ENCODE measurements around the gene NCKAP5. TPM values are rescaled to one million over a fixed set of nuclear protein-coding genes. Genes with fewer than 3 reads are reported as not detected.

The NCKAP5 gene
- total and polyA plus RNA-seq, 9 of the 15 experiments (the other 6 are each of a cell fraction or from before 2014, with no cell fraction given): not detected

GRCh38 chr2:133062931-133063665 is 505.2 kb downstream of the NCKAP5 start:
- Histone ChIP-seq H3K27ac (ENCODE audit: extremely low read depth, low read depth, low read length) (no peak overlapping the region), H3K9me3 (replicated peaks; ENCODE audit: control insufficient read depth, insufficient read depth, low read depth, low read length) (no peaks in the 10 kb centered on the region), H4K20me1 (replicated peaks; ENCODE audit: control insufficient read depth, insufficient read depth, low read length) (no peaks in the 10 kb centered on the region), H3K4me1 (replicated peaks in 1 of 2; ENCODE audit: control insufficient read depth in 2 of 2, insufficient read depth in 2 of 2, low read length in 2 of 2) (no peaks in the 10 kb centered on the region), H3K9me1 (ENCODE audit: control insufficient read depth, insufficient read depth, low read length) (no peaks in the 10 kb centered on the region), H3K79me2 (ENCODE audit: control insufficient read depth, insufficient read depth, low read length) (no peaks in the 10 kb centered on the region), H3K36me3 (ENCODE audit: control insufficient read depth, insufficient read depth, low read length) (no peaks in the 10 kb centered on the region), H3K27me3 (ENCODE audit: control insufficient read depth in 2 of 2, insufficient read depth in 2 of 2, low read length in 2 of 2) (no peaks in the 10 kb centered on the region), H2AFZ (ENCODE audit: low read depth, low read length) (no peak overlapping the region), H3K4me2 (ENCODE audit: insufficient read depth, low read length) (no peak overlapping the region), H3K9ac (ENCODE audit: insufficient read depth in 1 of 2, low read depth in 2 of 2, low read length in 2 of 2) (no peak overlapping the region), H3K4me3 (no peak overlapping the region)
- DNase-seq (ENCODE audit: extremely low read depth in 1 of 4, low spot score in 3 of 4) (no peak), ATAC-seq (no peak), FAIRE-seq (no peak)
- in situ Hi-C loops (cut with MboI) (no loop called here), intact Hi-C loops (cut with micrococcal nuclease) (no loop called here)
- CTCF ChIA-PET (ENCODE audit: low intra/inter-chr PET ratio): no interaction called here
- POLR2A ChIA-PET: interaction anchor here (0.6 kb wide), 1 partner anchor 65 kb away, joined by 3 read pairs; no protein-coding TSS in a partner anchor
- WGBS (ENCODE audit: insufficient coverage, low coverage, missing lambda C conversion rate): 0% methylated on average over 2 of the region's 2 CpGs
- no TSS peak for BruUV-seq (replicated peaks)
- TF ChIP-seq STAG1 (CRISPR knock-in tag; IDR thresholded peaks at IDR 0.05; ENCODE audit: borderline replicate concordance) (no peak), ZNF449 (CRISPR knock-in tag; IDR thresholded peaks at IDR 0.05) (no peak), STAT6 (CRISPR knock-in tag; IDR thresholded peaks at IDR 0.05) (no peak), CREB3L1 (IDR thresholded peaks at IDR 0.05; ENCODE audit: borderline replicate concordance, low read depth) (no peak), ZBTB11 (CRISPR knock-in tag; IDR thresholded peaks at IDR 0.05) (no peak), ZNF146 (CRISPR knock-in tag; IDR thresholded peaks at IDR 0.05; ENCODE audit: unreplicated experiment) (no peak), HDAC1 (IDR thresholded peaks at IDR 0.05) (no peak), ZNF639 (CRISPR knock-in tag; conservative IDR thresholded peaks at IDR 0.05 in 1 of 2, IDR thresholded peaks at IDR 0.05 in 1 of 2) (no peak)

All from K562 (cell line).